HepG2 (cell line): ENCODE results near the gene ABCC12. TPM values are rescaled to one million over a fixed set of nuclear protein-coding genes. Genes with fewer than 3 reads are reported as not detected.
A peak's percentile ranks its signal among the peaks of the same experiment; 100 is the strongest.

ENCODE experiments used
- ATF4 ChIP-seq, 2 experiments: fragments of 450-650 bp in 1 of 2; sonication (generic) in 1 of 2; formaldehyde crosslinking; IDR thresholded peaks; 2 replicates each; pipeline versions ENCODE4 v1.5.0 to v1.8.0; 2020 to 2022; ENCODE audit warnings: mild to moderate bottlenecking in 1 of 2, missing genetic modification reagents in 1 of 2
- ETV5 ChIP-seq: IDR thresholded peaks from 2 replicates; pipeline ENCODE4 v1.6.1; 2018; ENCODE audit warnings: missing biosample characterization, missing genetic modification reagents, inconsistent platforms, borderline replicate concordance
- FOXJ3 ChIP-seq: sonication (generic); formaldehyde crosslinking; IDR thresholded peaks from 2 replicates; pipeline ENCODE4 v1.4.0; 2020; ENCODE audit warnings: missing genetic modification reagents, mild to moderate bottlenecking, borderline replicate concordance
- HDAC2 ChIP-seq: sonication (generic); formaldehyde crosslinking; IDR thresholded peaks from 2 replicates; pipeline ENCODE4 v1.4.0; 2020; ENCODE audit warnings: missing genetic modification reagents
- HMG20A ChIP-seq: IDR thresholded peaks from 2 replicates; pipeline ENCODE4 v1.6.1; 2016; ENCODE audit warnings: borderline replicate concordance
- HMGXB3 ChIP-seq: sonication (generic); formaldehyde crosslinking; IDR thresholded peaks from 2 replicates; pipeline ENCODE4 v1.4.0; 2020; ENCODE audit warnings: missing genetic modification reagents, borderline replicate concordance
- HOMEZ ChIP-seq: IDR thresholded peaks from 2 replicates; pipeline ENCODE4 v1.6.1; 2016; ENCODE audit warnings: low read depth
- LCORL ChIP-seq, 2 experiments: fragments of 450-650 bp in 1 of 2; sonication (generic) in 1 of 2; formaldehyde crosslinking in 1 of 2; IDR thresholded peaks; 2 replicates each; pipeline versions ENCODE4 v1.5.0 to v1.6.1; 2017 to 2020; ENCODE audit warnings: antibody characterized with exemption in 1 of 2, missing genetic modification reagents in 1 of 2
- MXD4 ChIP-seq: IDR thresholded peaks from 2 replicates; pipeline ENCODE4 v1.6.1; 2016; ENCODE audit warnings: mild to moderate bottlenecking, missing biosample characterization, missing genetic modification reagents
- NFIC ChIP-seq: IDR thresholded peaks from 2 replicates; pipeline ENCODE4 v1.6.1; 2012; ENCODE audit warnings: mild to moderate bottlenecking, low read length, inconsistent platforms
- NONO ChIP-seq, 2 experiments: fragments of 450-650 bp in 1 of 2; sonication (generic) in 1 of 2; formaldehyde crosslinking in 1 of 2; IDR thresholded peaks in 1 of 2; conservative IDR thresholded peaks in 1 of 2; 2 replicates each; pipeline versions ENCODE4 v1.6.1 to v1.8.0; 2017 to 2022; ENCODE audit warnings: mild to moderate bottlenecking in 1 of 2, missing genetic modification reagents in 1 of 2, moderate library complexity in 1 of 2
- SIX4 ChIP-seq: sonication (generic); formaldehyde crosslinking; IDR thresholded peaks from 2 replicates; pipeline ENCODE4 v1.4.0; 2020; ENCODE audit warnings: missing genetic modification reagents
- TFDP2 ChIP-seq: sonication (generic); formaldehyde crosslinking; IDR thresholded peaks from 2 replicates; pipeline ENCODE4 v1.4.0; 2020; ENCODE audit warnings: missing genetic modification reagents
- TGIF2 ChIP-seq: IDR thresholded peaks from 2 replicates; pipeline ENCODE4 v1.6.1; 2016; ENCODE audit warnings: control low read depth, missing compliant biosample characterization
- ZMAT3 ChIP-seq: sonication (generic); formaldehyde crosslinking; conservative IDR thresholded peaks from 2 replicates; pipeline ENCODE4 v1.7.0; 2021; ENCODE audit warnings: missing genetic modification reagents
- ZNF205 ChIP-seq: IDR thresholded peaks from 2 replicates; pipeline ENCODE4 v1.6.1; 2018; ENCODE audit warnings: missing biosample characterization, missing genetic modification reagents
- ZNF337 ChIP-seq: sonication (generic); formaldehyde crosslinking; IDR thresholded peaks from 2 replicates; pipeline ENCODE4 v1.5.1; 2020; ENCODE audit warnings: missing genetic modification reagents, low read depth, mild to moderate bottlenecking, borderline replicate concordance
- ZNF761 ChIP-seq: sonication (generic); formaldehyde crosslinking; conservative IDR thresholded peaks from 2 replicates; pipeline ENCODE4 v1.4.0; 2020; ENCODE audit warnings: mild to moderate bottlenecking, missing genetic modification reagents
- ZSCAN30 ChIP-seq: sonication (generic); formaldehyde crosslinking; IDR thresholded peaks from 2 replicates; pipeline ENCODE4 v1.5.0; 2020; ENCODE audit warnings: mild to moderate bottlenecking, missing genetic modification reagents
- polyA plus RNA-seq, 8 experiments: library from polyadenylated mRNA; depleted of rRNA in 3 of 8; stranded (reverse) in 7 of 8; unstranded in 1 of 8; fragments of >200 nt; fragmentation: Illumina TruSeq in 4 of 8; extraction: Trizol in 4 of 8; gene quantifications; 2 replicates each; pipeline versions ENCODE4 v1.2.1 to v1.2.3, GENCODE V29; 2011 to 2016; ENCODE audit warnings: low read depth in 4 of 8, missing spikeins in 1 of 8, mixed read lengths in 1 of 8; ENCODE audit not compliant: insufficient read depth in 1 of 8
- total RNA-seq, 5 experiments: library from RNA; depleted of rRNA; stranded (reverse); fragments of >200 nt; fragmentation: Illumina TruSeq; extraction: Trizol; gene quantifications; 2 replicates each; pipeline ENCODE4 v1.2.3, GENCODE V29; 2016; ENCODE audit warnings: low read depth in 1 of 5

ABCC12 gene
- total and polyA plus RNA-seq, 2 of the 13 experiments (the other 11 are each of a cell fraction or from before 2014, with no cell fraction given): not detected

GRCh38 chr16:48188449-48189102 lies 32.8 kb upstream of the ABCC12 start (continued):
- 0 out of 2 replicates have a peak, but pooled peaks have one; percentile 24 for TF ChIP-seq HMGXB3
- no peak for TF ChIP-seq ZSCAN30 (CRISPR knock-in tag)
- TF ChIP-seq TGIF2 (CRISPR knock-in tag): 0 out of 2 replicates have a peak, but pooled peaks have one; percentile 56
- no peak for TF ChIP-seq NONO (IDR thresholded peaks at IDR 0.05)
- TF ChIP-seq NONO (CRISPR knock-in tag; conservative IDR thresholded peaks at IDR 0.05): 0 out of 2 replicates have a peak, but pooled peaks have one; percentile 34
- peak; percentile 45; the same call in 1 of the 2 replicates for TF ChIP-seq HOMEZ (CRISPR knock-in tag)
- TF ChIP-seq HMG20A (CRISPR knock-in tag): peak; percentile 88
- TF ChIP-seq TFDP2 (CRISPR knock-in tag): 0 out of 2 replicates have a peak, but pooled peaks have one; percentile 30
- TF ChIP-seq ZNF205 (CRISPR knock-in tag): no peak
- TF ChIP-seq MXD4: no peak
- TF ChIP-seq HDAC2: peak; percentile 70
- peak in 1 of 2 experiments; percentile 28; a peak in 1 of 4 replicates for TF ChIP-seq ATF4 (CRISPR knock-in tag; IDR thresholded peaks at IDR 0.05)
- peak; percentile 88 for TF ChIP-seq ETV5
- peak; percentile 45; the same call in 1 of the 2 replicates for TF ChIP-seq SIX4 (CRISPR knock-in tag)
- no peak for TF ChIP-seq ZMAT3 (CRISPR knock-in tag)
- TF ChIP-seq LCORL (IDR thresholded peaks at IDR 0.05): no peak
- 0 out of 2 replicates have a peak, but pooled peaks have one; percentile 30 for TF ChIP-seq LCORL (CRISPR knock-in tag; IDR thresholded peaks at IDR 0.05)
- TF ChIP-seq NFIC: 0 out of 2 replicates have a peak, but pooled peaks have one; percentile 31
- TF ChIP-seq FOXJ3 (CRISPR knock-in tag): peak; percentile 66; the same call in 1 of the 2 replicates
- 0 out of 2 replicates have a peak, but pooled peaks have one; percentile 57 for TF ChIP-seq ZNF337 (CRISPR knock-in tag)
- 0 out of 2 replicates have a peak, but pooled peaks have one; percentile 21 for TF ChIP-seq ZNF761 (CRISPR knock-in tag)
